Gastrocnemius medialis (tissue), 4 donors: ENCODE data around the gene RADIL.

Source experiments
- POLR2A ChIP-seq, 2 donors: fragments of 450-650 bp; IDR thresholded peaks; one replicate each; pipeline ENCODE4 v1.6.1; 2017; ENCODE audit warnings: antibody characterized with exemption in 2 of 2, mild to moderate bottlenecking in 2 of 2, moderate library complexity in 2 of 2
- TF ChIP-seq, protein P1 (sequence below), 5 experiments: fragments of 450-650 bp in 3 of 5; fragments of 200-600 bp in 2 of 5; sonication (generic) in 2 of 5; IDR thresholded peaks in 4 of 5; conservative IDR thresholded peaks in 1 of 5; 1 replicate in 4 of 5; 2 replicates in 1 of 5; pipeline ENCODE4 v1.5.1; 2016 to 2019; ENCODE audit warnings: antibody characterized with exemption in 5 of 5, mild to moderate bottlenecking in 3 of 5, moderate library complexity in 3 of 5

DNA sequence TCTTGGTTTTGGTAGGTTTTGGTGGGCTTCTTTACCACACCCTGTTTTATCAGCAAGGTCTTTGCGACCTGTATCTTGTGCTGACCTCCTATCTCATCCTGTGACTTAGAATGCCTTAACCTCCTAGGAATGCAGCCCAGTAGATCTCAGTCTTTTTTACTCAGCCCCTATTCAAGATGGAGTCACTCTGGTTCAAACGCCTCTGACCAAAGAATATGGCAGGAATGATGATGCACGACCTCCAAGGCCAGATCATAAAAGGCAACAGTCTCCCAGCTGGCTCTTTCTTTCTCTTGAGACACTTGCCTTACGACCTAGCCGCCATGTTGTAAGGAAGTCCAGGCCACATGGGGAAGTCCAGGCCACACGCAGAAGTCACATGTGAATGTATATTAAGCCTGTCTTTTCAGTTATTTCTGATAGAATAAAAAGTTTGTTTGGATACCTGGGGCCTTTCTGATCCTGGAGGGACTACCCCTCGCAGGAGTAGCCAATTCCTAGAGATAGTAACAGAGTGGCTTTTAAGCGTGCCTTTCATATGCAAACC is 10.5 kb upstream of the RADIL start:
- TF ChIP-seq, protein P1, sequence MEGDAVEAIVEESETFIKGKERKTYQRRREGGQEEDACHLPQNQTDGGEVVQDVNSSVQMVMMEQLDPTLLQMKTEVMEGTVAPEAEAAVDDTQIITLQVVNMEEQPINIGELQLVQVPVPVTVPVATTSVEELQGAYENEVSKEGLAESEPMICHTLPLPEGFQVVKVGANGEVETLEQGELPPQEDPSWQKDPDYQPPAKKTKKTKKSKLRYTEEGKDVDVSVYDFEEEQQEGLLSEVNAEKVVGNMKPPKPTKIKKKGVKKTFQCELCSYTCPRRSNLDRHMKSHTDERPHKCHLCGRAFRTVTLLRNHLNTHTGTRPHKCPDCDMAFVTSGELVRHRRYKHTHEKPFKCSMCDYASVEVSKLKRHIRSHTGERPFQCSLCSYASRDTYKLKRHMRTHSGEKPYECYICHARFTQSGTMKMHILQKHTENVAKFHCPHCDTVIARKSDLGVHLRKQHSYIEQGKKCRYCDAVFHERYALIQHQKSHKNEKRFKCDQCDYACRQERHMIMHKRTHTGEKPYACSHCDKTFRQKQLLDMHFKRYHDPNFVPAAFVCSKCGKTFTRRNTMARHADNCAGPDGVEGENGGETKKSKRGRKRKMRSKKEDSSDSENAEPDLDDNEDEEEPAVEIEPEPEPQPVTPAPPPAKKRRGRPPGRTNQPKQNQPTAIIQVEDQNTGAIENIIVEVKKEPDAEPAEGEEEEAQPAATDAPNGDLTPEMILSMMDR (IDR thresholded peaks at IDR 0.05 in 4 of 5, conservative IDR thresholded peaks at IDR 0.05 in 1 of 5) = no peak
- TF ChIP-seq POLR2A (IDR thresholded peaks at IDR 0.05) = no peak
